CD4-positive, alpha-beta T cell treated with Interleukin-2 at 100 ng/mL for 4 hours (primary cell): ENCODE results near the gene SYTL4.

Source experiments
- DNase-seq: peaks from one replicate; pipeline ENCODE4 v3.0.0-alpha.2; 2020; ENCODE audit warnings: low spot score

Gene SYTL4

GRCh38 chrX:100648458-100649417 is 83.2 kb downstream of the SYTL4 start:
- no peak for DNase-seq

- no peak for DNase-seq
These were observed 84.2 kb downstream of the SYTL4 start for GRCh38 chrX:100647739-100648138.

- DNase-seq, result no peak
These were observed 84.8 kb downstream of the SYTL4 start for GRCh38 chrX:100647095-100647494.

- DNase-seq, result no peak
These were observed 86.8 kb downstream of the SYTL4 start for GRCh38 chrX:100645106-100645505.

GRCh38 chrX:100643956-100644860 is 87.7 kb downstream of the SYTL4 start, which contains the start of gene SRPX2:
Gene SRPX2 (plus strand): TSS chrX:100644199. CDS start chrX:100646323, 2,124 bp downstream.
- DNase-seq, result no peak

GRCh38 chrX:100643212-100643611 is 88.7 kb downstream of the SYTL4 start:
- no peak for DNase-seq

- DNase-seq, result no peak
These were observed 89.6 kb downstream of the SYTL4 start for GRCh38 chrX:100642290-100642689.

GRCh38 chrX:100636321-100636991 is 95.5 kb downstream of the SYTL4 start, which contains the start of gene TSPAN6:
Gene TSPAN6 (minus strand): TSS chrX:100636806. CDS start chrX:100636694, 112 bp downstream.
- peak; percentile 74 for DNase-seq

GRCh38 chrX:100635989-100636320 is 96.0 kb downstream of the SYTL4 start:
- no peak for DNase-seq

GRCh38 chrX:100635040-100635439 is 96.9 kb downstream of the SYTL4 start:
- DNase-seq, result no peak

GRCh38 chrX:100625985-100626491 is 105.9 kb downstream of the SYTL4 start:
- no peak for DNase-seq
